K562 treated with DMSO at 1 percent for 12 hours (cell line): ENCODE measurements around the gene BMP2. TPM values are rescaled to one million over a fixed set of nuclear protein-coding genes. Genes with fewer than 3 reads are reported as not detected.

Source experiments
- total RNA-seq: library from RNA; unstranded; fragments of 300-600 nt; gene quantifications from 2 replicates; pipeline ENCODE4 v1.2.3, GENCODE V29; 2022; ENCODE audit not compliant: insufficient read depth

The BMP2 gene
- total RNA-seq, result 0.22 and 0.27 TPM in 2 replicates

GRCh38 chr20:6767536-6768227 is at the start of gene BMP2:
TSS of gene BMP2 (plus strand) at chr20:6767686. CDS start at chr20:6770127, 2,441 bp downstream.

